ENCODE results near the gene ZWILCH.
A peak's percentile ranks its signal among the peaks of the same experiment; 100 is the strongest.

The ZWILCH gene

GRCh38 chr15:66565141-66565641 is 60.1 kb downstream of the ZWILCH start:
- Histone ChIP-seq H3K27ac (replicated peaks) (no peak overlapping the region), H3K27me3 (ENCODE audit: insufficient read depth, poor library complexity, severe bottlenecking) (no peaks in the 10 kb centered on the region), H3K4me3 (replicated peaks; ENCODE audit: insufficient read depth, low read length) (no peak overlapping the region)
- TF ChIP-seq REST (IDR thresholded peaks at IDR 0.05; ENCODE audit: insufficient replicate concordance, low read depth), result no peak
- TF ChIP-seq CTCF (IDR thresholded peaks at IDR 0.05; ENCODE audit: insufficient read depth, low read length), result no peak
- TF ChIP-seq SPI1 (IDR thresholded peaks at IDR 0.05; ENCODE audit: borderline replicate concordance, low read depth), result no peak
- no peak for TF ChIP-seq GABPA (IDR thresholded peaks at IDR 0.05; ENCODE audit: low read depth)
- TF ChIP-seq POLR2AphosphoS5 (IDR thresholded peaks at IDR 0.05; ENCODE audit: low read depth), result no peak
- no peak for DNase-seq (ENCODE audit: low read depth in 1 of 2, low spot score in 1 of 2)

GRCh38 chr15:66565741-66566144 is 60.6 kb downstream of the ZWILCH start, which contains the start of gene LCTL:
TSS of gene LCTL (minus strand) at chr15:66565998. CDS start at chr15:66565365, 633 bp downstream.
- TF ChIP-seq CTCF (IDR thresholded peaks at IDR 0.05; ENCODE audit: insufficient read depth, low read length), result no peak
- no peak for TF ChIP-seq GABPA (IDR thresholded peaks at IDR 0.05; ENCODE audit: low read depth)
- no peak for TF ChIP-seq POLR2AphosphoS5 (IDR thresholded peaks at IDR 0.05; ENCODE audit: low read depth)
- no peak for TF ChIP-seq REST (IDR thresholded peaks at IDR 0.05; ENCODE audit: insufficient replicate concordance, low read depth)
- no peak for TF ChIP-seq SPI1 (IDR thresholded peaks at IDR 0.05; ENCODE audit: borderline replicate concordance, low read depth)
- no peak within 1 kb of the TSS for H3K4me3 ChIP-seq (replicated peaks; ENCODE audit: insufficient read depth, low read length)
- H3K27ac ChIP-seq (replicated peaks), result no peak within 1 kb of the TSS
- DNase-seq (ENCODE audit: low read depth in 1 of 2, low spot score in 1 of 2), result no peak
- no peaks in the 10 kb centered on the region for H3K27me3 ChIP-seq (ENCODE audit: insufficient read depth, poor library complexity, severe bottlenecking)

GRCh38 chr15:66566963-66567531 is 61.9 kb downstream of the ZWILCH start:
- Histone ChIP-seq H3K27ac (replicated peaks) (no peak overlapping the region), H3K4me3 (replicated peaks; ENCODE audit: insufficient read depth, low read length) (no peak overlapping the region), H3K27me3 (ENCODE audit: insufficient read depth, poor library complexity, severe bottlenecking) (no peaks in the 10 kb centered on the region)
- TF ChIP-seq GABPA (IDR thresholded peaks at IDR 0.05; ENCODE audit: low read depth) (no peak), CTCF (IDR thresholded peaks at IDR 0.05; ENCODE audit: insufficient read depth, low read length) (peak; percentile 22)
- peak; percentile 35 to 74 for DNase-seq (ENCODE audit: low read depth in 1 of 2, low spot score in 1 of 2)

GRCh38 chr15:66567897-66568296 is 62.8 kb downstream of the ZWILCH start:
- H3K27me3 ChIP-seq (ENCODE audit: insufficient read depth, poor library complexity, severe bottlenecking), result no peaks in the 10 kb centered on the region
- no peak overlapping the region for H3K27ac ChIP-seq (replicated peaks)
- TF ChIP-seq REST (IDR thresholded peaks at IDR 0.05; ENCODE audit: insufficient replicate concordance, low read depth), result no peak
- no peak for TF ChIP-seq GABPA (IDR thresholded peaks at IDR 0.05; ENCODE audit: low read depth)
- no peak for TF ChIP-seq SPI1 (IDR thresholded peaks at IDR 0.05; ENCODE audit: borderline replicate concordance, low read depth)
- TF ChIP-seq CTCF (IDR thresholded peaks at IDR 0.05; ENCODE audit: insufficient read depth, low read length), result no peak
- no peak for TF ChIP-seq POLR2AphosphoS5 (IDR thresholded peaks at IDR 0.05; ENCODE audit: low read depth)
- DNase-seq (ENCODE audit: low read depth in 1 of 2, low spot score in 1 of 2), result no peak
- no peak overlapping the region for H3K4me3 ChIP-seq (replicated peaks; ENCODE audit: insufficient read depth, low read length)
